GM18861 (cell line): ENCODE data around the gene TBRG4.
A peak's percentile ranks its signal among the peaks of the same experiment; 100 is the strongest.

Source experiments
- ATAC-seq: cut with Tn5 transposase; IDR thresholded peaks from one replicate; pipeline ENCODE4 v1.9.1; 2021; ENCODE audit not compliant: unreplicated experiment

Gene TBRG4

DNA sequence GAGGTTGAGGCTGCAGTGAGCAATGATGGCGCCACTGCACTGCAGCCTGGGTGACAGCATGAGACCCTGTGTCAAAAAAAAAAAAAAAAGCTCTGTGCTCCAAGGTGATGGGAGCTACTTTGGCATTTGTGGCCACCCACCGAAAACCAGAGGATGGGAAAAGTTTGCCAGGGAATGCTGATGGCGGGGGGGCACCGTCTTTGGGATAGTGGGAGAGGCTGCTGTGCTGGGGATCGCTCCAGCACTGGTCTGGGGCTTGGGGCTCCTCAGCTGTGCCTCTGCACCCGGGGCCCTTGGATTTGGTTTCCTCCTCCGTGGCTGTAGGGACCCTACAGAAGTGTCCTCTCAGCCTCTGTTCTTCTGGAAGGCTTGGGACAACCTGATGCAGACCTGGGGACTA is 34.4 kb upstream of the TBRG4 start:
- no peak for ATAC-seq

DNA sequence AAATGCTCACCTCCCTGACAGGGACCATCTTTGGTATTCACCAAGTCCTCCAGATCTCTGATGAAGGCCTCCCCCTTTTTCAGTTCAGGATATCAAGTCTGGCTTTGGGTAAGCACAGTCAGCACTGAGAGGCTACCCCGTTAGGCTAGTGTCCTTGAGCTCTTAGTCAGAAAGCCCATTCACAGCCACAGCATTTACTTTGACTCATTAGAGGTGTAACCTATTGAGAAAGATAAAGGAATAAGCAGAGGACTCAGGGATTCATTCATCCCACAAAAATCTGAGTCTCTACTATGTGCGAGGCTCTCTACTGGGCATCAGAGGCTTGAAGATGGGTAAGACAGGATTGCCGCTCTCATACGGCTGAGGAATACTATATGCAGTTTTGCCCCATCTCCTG is 32.1 kb upstream of the TBRG4 start:
- no peak for ATAC-seq

DNA sequence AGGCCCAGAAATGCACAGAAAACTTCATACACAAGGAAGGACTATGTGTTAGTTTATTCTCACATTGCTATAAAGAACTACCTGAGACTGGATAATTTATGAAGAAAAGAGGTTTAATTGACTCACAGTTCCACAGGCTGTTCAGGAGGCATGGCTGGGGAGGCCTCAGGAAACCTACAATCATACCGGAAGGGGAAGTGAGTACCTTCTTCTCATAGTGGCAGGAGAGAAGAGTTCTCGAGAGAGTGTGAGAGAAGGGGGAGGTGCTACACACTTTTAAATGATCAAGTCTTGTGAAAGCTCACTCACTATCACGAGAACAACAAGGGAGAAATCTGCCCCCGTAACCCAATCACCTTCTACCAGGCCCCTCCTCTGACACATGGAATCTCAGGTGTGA is 29.3 kb upstream of the TBRG4 start:
- ATAC-seq: no peak

DNA sequence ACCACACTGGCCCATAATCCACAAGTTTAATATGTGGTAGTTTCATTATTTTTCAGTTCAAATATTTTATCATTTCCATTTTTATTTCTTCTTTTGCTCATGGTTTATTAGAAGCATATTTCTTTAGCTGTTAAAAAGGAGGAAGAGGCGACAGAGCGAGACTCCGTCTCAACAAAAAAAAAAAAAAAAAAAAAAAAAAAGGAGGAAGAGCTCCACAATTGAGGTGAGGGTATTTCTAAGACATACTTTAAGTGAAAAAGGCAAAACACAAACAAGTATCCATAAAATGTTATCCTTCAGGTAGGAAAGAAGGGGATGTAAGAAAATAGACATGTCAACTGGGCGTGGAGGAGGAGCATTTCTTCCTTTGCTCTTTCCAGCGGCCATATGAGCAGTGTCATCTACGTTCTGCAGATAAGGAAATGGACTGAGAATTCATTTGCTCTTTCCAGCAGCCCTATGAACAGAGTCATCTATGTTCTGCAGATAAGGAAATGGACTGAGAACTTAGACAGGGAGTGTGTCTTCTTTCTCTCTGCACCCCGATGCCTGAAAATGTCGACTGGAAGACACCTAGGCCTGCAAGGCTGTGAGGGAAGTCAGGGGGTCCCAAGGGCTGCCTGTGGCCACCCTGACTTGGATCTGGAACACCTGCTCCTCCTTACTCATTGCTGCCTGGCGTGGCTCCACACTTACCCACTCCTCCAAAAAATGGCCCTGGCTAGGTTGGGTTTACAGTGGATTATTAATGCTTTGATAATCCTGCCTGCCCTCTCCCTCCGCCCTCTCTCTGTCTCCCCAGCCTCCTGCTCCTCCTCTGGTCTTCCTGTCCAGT is 27.2 kb upstream of the TBRG4 start:
- no peak for ATAC-seq

DNA sequence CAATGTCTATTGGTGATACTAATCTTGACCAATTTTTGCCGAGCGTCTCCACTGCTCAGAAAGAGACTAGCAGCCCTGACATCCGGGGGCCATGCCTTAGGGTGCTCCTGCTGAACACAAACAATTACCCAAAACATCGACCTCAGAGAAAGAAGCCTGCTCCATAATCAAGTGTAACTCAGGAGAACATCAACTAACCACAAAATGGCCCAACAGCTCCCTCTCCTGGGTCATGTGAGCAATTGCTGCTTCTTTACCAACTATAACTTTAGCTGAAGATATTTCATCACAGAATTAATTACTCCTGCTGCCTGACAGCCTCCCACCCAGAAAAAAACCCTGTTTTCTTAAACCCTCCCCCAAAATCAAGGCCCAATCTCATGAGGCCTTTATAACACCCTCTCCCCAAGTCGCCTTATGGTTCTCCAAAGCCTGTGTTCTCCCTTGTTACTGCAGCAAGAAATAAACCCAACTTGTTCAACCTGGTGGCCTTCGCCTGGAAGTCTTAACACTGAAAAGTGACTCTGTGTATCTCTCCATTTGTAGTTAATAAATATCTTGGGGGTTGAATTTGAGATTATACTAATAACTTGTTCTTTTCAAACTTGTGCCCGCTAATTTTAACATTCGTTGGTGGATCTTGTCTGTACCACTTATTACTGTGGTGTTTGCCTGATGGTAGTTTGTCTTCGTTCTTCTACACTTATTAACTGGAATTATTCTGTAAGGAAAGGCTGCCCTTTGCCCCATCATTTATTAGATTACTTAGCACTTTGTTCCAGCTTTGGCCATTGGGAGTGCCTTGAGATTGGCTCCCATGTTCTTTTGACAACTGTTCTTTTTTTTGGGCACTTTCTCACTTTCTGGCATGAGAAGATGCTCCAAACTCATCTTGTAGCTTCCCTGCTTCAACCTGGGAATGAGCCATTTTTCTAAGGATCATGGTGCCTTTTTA is 24.9 kb upstream of the TBRG4 start:
- ATAC-seq: peak; percentile 52

DNA sequence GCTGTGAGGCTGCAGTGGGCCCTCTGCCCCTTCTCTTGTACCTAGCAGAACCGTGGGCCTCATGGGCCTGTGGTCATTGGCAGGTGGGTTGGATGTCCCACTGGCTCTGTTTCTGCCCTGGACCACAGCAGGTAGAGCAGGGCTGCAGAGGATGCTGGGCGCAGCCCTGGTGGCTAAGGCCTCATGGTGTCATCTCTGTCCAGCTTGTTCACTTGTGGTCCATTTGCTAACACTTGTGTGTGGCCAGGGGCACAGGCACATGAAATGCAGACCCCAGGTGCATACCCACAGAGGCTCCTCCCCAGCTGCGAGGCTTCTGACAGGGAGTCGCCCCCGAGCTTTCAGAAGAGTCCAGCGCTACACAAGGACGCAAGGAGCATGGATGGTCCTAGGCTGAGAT is 22.4 kb upstream of the TBRG4 start:
- no peak for ATAC-seq

DNA sequence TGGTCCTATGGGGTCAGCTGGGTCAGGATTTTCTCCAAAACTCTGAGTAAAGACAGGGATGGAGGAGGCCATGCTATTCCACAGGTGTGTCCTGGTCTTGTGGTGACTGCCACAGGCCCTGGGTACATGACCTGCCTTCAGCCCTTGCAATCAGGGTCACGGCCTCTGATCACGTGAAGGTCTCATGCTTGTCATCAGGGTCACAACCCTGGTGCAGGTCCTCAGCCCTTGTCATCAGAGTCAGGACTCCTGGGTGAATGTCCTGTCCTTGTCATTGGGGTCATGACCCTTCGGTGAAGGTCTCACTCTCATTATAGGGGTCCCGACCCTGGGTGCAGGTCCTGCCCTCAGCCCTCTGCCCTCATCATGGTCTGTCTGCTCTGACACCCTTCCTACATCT is 21.9 kb upstream of the TBRG4 start:
- no peak for ATAC-seq

DNA sequence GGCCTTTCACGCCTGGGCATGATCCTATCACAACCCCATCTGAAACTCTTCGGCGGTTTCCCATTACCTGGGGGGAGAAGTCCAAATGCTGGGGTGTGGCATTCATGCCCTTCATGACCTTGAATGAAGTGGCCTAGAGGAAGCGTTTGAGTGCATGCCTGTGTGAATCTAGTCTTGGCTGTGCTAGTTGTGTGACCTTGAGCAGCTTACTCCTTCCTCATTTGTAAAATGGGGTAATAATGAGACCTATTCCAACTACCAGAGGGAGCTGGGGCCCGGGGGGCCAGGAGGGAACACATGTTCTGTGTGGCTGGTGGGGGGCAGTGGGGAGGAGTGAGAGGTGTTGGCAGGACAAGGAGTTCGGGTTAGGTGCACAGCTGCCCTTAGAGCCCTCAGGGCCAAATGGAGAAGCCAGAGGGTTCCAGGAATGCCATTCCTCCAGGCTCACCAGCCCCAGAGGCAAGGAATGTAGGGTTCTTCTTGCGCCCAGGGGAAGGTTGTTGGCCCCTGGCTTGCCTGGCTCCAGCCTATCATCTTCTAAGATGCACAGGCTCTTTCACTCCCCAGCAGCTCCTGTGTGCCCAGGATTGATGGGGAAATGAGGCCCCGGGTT is 21.3 kb upstream of the TBRG4 start:
- ATAC-seq: no peak

DNA sequence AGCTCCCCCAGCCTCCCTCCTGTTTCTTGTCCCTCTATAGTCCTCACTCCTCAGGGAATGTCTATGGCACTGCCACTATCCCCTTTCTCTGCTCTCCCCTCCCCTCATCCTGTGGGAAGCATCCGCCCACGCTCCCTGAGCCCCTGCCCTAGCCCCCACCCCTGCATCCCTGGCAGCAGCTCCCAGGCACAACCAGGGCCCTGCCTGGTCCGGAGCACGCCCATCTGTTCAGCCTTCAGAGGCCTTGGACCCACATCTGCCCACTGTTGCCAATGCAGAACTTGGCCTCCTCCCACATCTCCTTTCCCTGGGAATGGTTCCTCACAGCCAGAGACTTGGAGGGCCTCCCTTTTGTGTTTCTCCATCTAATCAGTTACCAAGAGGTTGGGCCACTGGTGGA is 20.4 kb upstream of the TBRG4 start:
- ATAC-seq: no peak

DNA sequence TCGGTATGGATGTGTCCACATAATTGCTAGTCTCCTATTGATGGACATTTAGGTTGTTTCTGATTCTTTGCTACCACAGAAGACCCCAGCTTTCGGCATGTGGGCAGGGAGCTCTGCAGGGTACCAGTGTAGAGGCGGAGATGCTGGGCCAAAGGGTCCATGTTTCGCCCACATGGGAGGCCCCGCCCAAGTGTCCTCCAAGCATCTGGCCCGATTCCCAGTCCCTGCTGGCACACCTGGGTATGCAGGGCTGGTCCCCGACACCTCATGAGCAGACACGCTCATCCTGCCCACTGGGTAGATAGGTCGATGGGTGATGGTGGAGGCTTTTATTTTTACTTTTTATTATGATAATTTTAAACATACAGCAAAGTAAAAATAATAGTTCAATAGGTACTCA is 19.4 kb upstream of the TBRG4 start:
- ATAC-seq: no peak

DNA sequence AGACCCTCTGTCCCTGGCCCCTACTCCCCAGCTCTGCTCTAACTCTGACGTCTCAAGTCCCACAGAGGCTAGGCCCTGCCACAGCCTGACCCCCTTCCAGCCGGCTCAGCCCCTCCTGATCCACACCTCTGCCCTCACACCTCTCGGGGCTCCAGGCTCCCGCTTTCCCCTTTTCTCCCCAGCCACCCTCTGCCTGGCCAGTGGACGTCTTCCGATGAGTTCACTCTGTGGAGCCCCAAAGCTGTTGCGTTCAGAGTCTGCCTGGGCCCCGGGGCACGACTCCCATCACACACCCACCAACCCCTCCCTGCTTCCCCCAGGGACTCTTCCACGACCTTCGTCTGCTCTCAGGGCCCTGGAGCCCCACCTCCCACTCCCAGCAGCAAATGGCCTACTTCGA is 18.4 kb upstream of the TBRG4 start:
- ATAC-seq: no peak

DNA sequence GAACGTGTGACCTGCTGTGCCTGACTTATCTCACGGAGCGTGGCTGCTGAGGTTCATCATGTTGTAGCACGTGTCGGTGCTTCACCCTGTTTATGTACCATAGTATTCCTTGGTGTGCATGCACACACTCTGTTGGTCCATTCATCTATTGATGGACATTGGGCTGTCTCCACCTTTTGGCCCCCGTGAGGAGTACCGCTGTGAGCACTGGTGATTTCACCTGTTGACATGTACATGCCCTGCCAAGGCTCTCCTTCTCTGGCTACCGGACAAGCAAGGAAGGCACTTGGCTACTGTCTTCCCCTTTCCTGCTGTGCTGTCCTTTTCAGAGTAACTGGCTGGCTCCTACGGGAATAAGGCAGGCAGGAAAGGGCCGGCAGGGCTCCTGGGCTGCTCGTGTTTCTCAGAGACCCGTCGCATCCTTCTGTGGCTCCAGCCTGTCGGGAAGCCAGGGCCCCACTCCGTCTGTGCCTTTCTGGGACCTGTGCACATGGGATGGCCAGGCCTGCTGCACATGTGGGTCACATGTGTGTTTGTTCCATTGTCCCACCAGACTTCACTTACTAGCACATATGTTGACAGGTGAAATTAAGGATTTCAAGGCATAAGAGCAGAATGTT is 17.8 kb upstream of the TBRG4 start:
- ATAC-seq: no peak

DNA sequence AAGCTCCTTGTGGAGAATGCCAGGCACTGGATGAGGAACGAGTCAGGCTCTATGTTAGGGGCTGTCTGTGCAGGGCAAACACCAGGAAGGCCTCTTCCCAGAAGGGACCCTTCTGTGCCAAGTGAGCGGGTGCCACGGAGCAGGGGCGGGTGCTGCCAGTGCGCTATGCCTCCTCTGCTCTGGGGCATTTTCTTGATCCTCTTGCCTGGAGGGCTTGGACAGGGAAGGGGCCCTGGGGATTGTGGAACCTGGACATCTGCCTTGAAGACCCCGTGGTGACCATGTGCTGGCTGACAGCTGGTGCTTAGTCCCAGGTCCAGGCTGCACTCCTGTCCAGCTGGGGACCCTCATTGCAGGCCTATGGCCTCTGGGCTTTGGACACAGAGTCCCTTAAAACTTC is 15.4 kb upstream of the TBRG4 start:
- no peak for ATAC-seq

DNA sequence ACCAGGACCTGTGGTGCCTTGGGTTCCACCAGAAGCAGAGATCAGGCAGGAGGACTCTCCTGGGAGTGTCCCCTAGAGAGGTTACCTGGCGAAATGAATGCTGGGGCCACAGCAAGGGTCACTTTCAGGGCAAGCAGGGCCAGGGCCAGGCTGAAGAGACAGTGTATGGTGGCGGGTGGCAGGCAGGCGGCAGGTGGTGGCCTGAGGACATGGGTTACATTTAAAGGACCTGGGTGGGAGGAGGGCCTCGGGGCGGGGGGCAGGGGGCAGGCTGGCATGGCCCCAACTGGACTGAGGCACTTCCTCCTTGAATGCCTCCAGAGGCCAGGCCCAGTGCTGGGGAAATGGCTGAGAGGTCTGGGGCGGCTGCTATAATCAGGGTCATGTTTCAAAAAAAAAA is 14.7 kb upstream of the TBRG4 start:
- no peak for ATAC-seq

DNA sequence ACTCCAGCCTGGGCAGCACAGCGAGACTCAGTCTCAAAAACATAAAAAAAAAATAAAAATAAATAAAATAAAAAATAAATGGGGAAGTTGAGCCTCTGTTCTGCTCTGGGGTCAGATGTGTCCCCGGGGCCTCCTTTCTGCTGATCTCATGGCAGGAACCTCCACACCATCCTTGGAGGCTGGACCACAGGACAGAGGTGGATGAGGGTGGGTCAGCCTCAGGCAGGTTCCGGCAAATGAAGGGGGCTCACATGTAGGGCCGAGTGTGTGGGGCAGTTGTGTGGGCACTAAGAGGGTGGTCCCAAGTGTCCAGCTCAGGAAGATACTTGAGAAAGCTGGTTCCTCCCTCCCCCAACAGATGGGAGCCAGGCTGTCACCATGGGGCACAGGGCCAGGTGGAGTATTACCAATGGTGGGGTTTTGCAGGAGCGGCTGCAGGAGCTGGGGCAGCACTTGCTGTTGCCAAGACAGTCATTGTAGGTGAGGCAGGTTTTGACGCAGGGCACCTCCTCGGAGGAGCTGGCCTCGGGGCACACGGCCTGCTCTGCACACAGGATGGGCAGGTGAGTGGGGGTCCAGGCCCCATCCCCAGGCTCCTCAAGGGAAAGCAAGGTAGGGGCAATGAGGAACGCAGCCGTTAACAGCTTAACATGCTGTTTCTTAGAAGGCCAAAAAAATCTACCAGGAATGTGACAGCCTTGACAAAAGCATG is 13.9 kb upstream of the TBRG4 start:
- no peak for ATAC-seq

DNA sequence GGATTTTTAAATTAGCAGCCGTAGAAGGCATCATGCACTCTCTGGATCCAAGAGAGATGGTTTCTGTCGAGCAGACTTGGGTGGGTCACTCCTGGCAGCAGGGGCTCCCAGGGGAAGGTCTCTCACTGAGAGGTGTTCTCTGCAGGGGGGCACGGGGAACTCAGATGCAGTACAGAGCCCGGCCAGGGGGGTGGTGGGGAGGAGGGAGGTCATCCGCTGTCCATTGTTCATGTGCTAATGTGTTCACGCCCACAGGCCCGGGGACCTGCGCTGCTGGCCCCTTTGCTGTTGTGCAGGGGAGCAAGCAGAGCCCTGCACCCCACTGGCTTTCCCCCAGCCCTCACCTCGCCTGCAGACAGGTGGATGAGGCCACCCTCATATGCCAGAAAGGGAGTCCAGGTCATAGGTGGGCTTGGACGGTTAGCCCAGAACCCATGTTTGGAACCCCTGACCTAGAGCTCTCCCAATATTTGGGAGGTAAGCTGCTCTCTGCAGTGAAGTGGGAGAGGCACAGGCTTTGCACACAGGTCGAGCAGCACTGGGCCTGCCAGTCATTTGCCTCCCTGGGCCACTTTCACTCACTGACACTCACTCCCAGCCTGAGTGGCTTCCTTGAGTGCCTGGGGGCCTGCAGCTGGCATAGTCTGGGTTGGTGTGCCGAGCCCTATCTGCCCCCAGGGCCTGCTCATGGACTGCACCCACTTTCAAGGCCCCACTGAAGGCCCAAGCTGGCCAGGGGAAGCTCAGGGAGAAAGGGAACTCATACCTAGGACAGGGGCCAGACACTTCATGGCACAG is 12.6 kb upstream of the TBRG4 start:
- ATAC-seq: no peak

DNA sequence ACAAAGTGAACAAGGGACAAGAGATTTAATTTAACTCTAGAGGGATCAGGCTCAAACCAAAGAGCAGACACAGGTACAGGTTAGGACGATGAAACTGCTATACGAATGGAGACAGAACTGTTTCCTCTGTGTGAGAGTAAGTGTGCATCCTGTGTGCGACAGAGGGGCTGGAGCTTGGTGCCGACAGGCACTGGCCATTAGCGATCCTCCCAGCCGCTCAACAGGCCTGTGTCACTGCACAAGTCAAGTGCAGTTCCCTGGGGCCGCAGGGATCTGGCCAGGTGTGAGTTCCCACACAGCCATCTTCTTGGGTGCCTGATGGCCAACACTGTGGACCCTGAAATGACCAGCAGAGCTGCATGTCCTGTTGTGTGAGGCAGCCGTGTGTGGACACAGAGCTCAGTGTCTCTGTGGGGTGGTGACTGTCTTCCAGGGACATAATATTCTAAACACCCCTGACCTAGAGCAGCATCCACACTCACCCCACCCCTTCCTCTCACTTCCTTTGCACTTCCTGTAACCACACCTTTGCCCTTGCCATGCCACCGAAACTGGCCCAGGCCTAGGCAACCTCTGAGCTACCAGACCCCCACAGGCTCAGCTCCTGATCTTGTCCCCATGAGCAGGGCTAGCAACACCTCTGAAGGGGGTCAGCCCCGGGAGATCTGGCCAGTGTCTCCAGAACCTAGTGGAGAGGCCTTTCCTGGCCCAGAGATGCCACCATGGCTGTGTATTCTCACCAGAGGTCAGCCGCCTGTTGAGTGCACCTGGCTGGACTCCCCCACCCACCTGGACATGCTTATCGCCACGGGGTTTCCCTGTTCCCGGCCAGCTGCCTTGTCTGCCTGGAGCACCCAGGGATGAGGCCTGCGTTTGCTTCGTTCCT is 11.7 kb upstream of the TBRG4 start:
- no peak for ATAC-seq

DNA sequence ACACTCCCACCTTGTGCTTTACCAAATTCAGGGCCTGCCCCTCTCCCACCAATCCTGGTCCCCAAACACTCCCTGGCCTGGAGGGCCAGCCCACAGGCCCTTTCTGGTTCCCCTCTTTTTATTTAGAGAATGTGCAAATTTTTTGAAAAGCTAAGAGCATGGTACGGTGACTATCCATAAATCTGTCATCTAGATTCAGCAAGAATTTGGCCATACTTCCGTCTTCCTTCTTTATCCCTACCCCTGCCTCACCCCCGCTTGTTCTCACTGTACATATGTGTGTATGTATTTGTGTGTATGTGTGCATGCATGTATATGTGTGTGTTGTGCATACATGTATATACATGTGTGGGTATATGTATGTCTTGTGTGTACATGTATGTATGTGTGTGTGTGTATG is 8.1 kb upstream of the TBRG4 start:
- no peak for ATAC-seq

DNA sequence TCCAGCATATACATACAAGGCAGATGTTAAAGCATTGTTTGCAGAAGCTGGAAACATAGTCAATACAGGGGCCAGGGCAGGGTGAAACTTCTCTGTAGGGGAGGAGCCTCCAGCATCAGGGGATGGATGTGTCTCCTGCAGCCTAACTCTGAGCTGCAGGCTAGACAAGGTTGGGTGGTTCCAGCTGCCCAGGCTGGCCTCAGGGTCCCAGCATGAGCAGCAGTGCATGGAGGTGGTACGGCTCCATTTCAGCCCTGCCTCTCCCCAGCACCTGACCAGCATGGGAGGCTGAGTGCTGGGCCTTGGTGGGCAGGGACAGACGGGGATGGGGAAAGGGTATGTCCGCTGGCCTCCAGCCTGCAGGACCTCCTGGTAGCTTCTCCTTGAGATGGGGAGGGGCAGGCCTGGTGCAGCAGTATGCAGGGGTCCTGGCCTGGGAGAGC is 7.4 kb upstream of the TBRG4 start:
- no peak for ATAC-seq
